22Rv1 (cell line): ENCODE results near the gene GRIK5.

Experiments
- ZFX ChIP-seq: fragments of 450-650 bp; IDR thresholded peaks from 2 replicates; pipeline ENCODE4 v1.6.1; 2017; ENCODE audit warnings: antibody characterized with exemption, borderline replicate concordance
- TF ChIP-seq, protein P1 (sequence below): fragments of 450-650 bp; IDR thresholded peaks from 2 replicates; pipeline ENCODE4 v1.5.1; 2017; ENCODE audit warnings: mild to moderate bottlenecking

DNA sequence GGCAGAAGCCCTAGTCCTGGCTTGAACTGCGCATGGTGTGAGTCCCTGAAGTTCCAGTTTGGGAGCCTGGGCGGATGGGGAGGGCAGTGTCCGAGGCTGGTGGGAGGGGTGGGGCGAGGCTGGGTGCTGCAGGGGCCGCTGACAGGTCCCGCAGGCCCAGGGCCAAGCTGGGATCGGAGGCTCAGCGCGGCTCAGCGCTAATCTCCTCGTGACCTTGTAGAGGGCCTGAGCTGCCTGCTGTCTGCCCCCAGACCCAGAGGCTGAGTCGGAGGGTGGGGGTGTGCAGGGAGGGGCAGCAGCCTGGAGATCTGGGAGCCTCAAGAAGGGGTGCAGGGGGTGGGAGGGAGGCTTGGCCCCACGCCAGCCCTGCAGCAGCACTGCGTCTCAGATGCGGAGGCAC lies 79.0 kb downstream of the GRIK5 start:
- TF ChIP-seq, protein P1, sequence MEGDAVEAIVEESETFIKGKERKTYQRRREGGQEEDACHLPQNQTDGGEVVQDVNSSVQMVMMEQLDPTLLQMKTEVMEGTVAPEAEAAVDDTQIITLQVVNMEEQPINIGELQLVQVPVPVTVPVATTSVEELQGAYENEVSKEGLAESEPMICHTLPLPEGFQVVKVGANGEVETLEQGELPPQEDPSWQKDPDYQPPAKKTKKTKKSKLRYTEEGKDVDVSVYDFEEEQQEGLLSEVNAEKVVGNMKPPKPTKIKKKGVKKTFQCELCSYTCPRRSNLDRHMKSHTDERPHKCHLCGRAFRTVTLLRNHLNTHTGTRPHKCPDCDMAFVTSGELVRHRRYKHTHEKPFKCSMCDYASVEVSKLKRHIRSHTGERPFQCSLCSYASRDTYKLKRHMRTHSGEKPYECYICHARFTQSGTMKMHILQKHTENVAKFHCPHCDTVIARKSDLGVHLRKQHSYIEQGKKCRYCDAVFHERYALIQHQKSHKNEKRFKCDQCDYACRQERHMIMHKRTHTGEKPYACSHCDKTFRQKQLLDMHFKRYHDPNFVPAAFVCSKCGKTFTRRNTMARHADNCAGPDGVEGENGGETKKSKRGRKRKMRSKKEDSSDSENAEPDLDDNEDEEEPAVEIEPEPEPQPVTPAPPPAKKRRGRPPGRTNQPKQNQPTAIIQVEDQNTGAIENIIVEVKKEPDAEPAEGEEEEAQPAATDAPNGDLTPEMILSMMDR = no peak
- no peak for TF ChIP-seq ZFX
